SU-DHL-6 (cell line): ENCODE results near the gene NRG3.

Experiments
- H2AFZ ChIP-seq: fragments of 200-600 bp; sonication (generic); 2 replicates; pipeline ENCODE4 v1.6.1; 2014; ENCODE audit warnings: low read depth, mild to moderate bottlenecking, moderate library complexity, mixed read lengths, antibody characterized with exemption, low read length; ENCODE audit not compliant: severe bottlenecking
- H3F3A ChIP-seq: fragments of 200-600 bp; shearing (Covaris generic); 2 replicates; pipeline ENCODE4 v1.6.0; 2016; ENCODE audit warnings: antibody characterized with exemption, mild to moderate bottlenecking; ENCODE audit not compliant: insufficient read depth
- H3K27ac ChIP-seq: fragments of 200-600 bp; sonication (generic); 2 replicates; pipeline ENCODE4 v1.5.1; 2016; ENCODE audit warnings: low read depth, mild to moderate bottlenecking, low read length, moderate library complexity, mixed read lengths
- H3K27me3 ChIP-seq: fragments of 200-600 bp; sonication (generic), shearing (Covaris generic); 2 replicates; pipeline ENCODE4 v1.6.0; 2014; ENCODE audit warnings: mild to moderate bottlenecking, low read length
- H3K36me3 ChIP-seq: fragments of 200-600 bp; sonication (generic); 2 replicates; pipeline ENCODE4 v1.6.1; 2014; ENCODE audit warnings: mild to moderate bottlenecking, low read length, mixed read lengths
- H3K4me2 ChIP-seq: fragments of 300-600, 200-600 bp; shearing (Covaris generic), sonication (generic); 2 replicates; pipeline ENCODE4 v1.6.0; 2014; ENCODE audit warnings: low read length, low read depth, mild to moderate bottlenecking; ENCODE audit not compliant: poor library complexity, severe bottlenecking
- H3K4me3 ChIP-seq: fragments of 200-600 bp; sonication (generic); 2 replicates; pipeline ENCODE4 v1.5.1; 2014; ENCODE audit warnings: antibody characterized with exemption, low read length, mild to moderate bottlenecking, mixed read lengths; ENCODE audit not compliant: insufficient read depth, poor library complexity, severe bottlenecking
- H3K79me2 ChIP-seq: fragments of 200-600 bp; sonication (generic); 2 replicates; pipeline ENCODE4 v1.6.1; 2014; ENCODE audit warnings: mild to moderate bottlenecking, low read length, moderate library complexity; ENCODE audit not compliant: insufficient read depth
- H3K9ac ChIP-seq: fragments of 200-600 bp; sonication (generic); 2 replicates; pipeline ENCODE4 v1.7.0; 2014; ENCODE audit warnings: mild to moderate bottlenecking, low read length
- H3K9me2 ChIP-seq: fragments of 200-600 bp; sonication (generic); replicated peaks from 2 replicates; pipeline ENCODE4 v1.6.1; 2014; ENCODE audit warnings: low read length; ENCODE audit not compliant: insufficient read depth
- H3K9me3 ChIP-seq: fragments of 200-600 bp; sonication (generic); 2 replicates; pipeline ENCODE4 v1.6.1; 2014; ENCODE audit warnings: low read length, mixed read lengths; ENCODE audit not compliant: insufficient read depth
- H4K20me1 ChIP-seq: fragments of 200-600 bp; sonication (generic); 2 replicates; pipeline ENCODE4 v1.6.1; 2014; ENCODE audit warnings: low read depth, mild to moderate bottlenecking, antibody characterized with exemption, low read length, moderate library complexity, mixed read lengths
- EZH2phosphoT487 ChIP-seq: fragments of 200-600 bp; sonication (generic), shearing (Covaris generic); conservative IDR thresholded peaks from 2 replicates; pipeline ENCODE4 v1.6.1; 2018; ENCODE audit warnings: mild to moderate bottlenecking, antibody characterized with exemption, low read length, moderate library complexity, mixed read lengths
- TF ChIP-seq, protein P1 (sequence below): fragments of 200-600 bp; sonication (generic); IDR thresholded peaks from one replicate; pipeline ENCODE4 v1.5.1; 2017; ENCODE audit warnings: antibody characterized with exemption, mild to moderate bottlenecking, low read length, moderate library complexity; ENCODE audit not compliant: insufficient read depth, poor library complexity, severe bottlenecking

Gene NRG3

DNA sequence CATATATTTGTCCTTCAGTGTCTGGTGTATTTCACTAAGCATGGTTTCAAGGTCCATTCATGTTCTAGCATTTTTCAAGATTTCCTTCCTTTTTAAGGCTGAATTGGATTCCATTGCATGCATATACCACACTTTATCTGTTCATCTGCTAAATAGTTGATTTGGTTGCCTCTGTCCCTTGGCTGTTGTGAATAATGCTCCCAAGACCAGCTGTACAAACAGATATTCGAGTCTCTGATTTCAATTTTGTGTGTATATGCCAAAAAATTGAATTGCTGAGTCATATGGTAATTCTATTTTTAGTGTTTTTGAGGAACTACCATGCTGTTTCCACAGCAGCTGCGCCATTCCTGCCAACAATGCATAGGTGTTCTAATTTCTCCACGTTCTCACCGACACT lies 216.4 kb downstream of the NRG3 start:
- Histone ChIP-seq H3K27ac (no peak overlapping the region), H3K4me2 (no peak overlapping the region), H3F3A (no peaks in the 10 kb centered on the region), H3K9me3 (no peaks in the 10 kb centered on the region), H3K9me2 (no peaks in the 10 kb centered on the region), H2AFZ (no peak overlapping the region), H3K9ac (no peak overlapping the region), H3K36me3 (no peaks in the 10 kb centered on the region), H4K20me1 (no peaks in the 10 kb centered on the region), H3K79me2 (no peaks in the 10 kb centered on the region), H3K4me3 (no peak overlapping the region), H3K27me3 (no peaks in the 10 kb centered on the region)
- TF ChIP-seq, protein P1, sequence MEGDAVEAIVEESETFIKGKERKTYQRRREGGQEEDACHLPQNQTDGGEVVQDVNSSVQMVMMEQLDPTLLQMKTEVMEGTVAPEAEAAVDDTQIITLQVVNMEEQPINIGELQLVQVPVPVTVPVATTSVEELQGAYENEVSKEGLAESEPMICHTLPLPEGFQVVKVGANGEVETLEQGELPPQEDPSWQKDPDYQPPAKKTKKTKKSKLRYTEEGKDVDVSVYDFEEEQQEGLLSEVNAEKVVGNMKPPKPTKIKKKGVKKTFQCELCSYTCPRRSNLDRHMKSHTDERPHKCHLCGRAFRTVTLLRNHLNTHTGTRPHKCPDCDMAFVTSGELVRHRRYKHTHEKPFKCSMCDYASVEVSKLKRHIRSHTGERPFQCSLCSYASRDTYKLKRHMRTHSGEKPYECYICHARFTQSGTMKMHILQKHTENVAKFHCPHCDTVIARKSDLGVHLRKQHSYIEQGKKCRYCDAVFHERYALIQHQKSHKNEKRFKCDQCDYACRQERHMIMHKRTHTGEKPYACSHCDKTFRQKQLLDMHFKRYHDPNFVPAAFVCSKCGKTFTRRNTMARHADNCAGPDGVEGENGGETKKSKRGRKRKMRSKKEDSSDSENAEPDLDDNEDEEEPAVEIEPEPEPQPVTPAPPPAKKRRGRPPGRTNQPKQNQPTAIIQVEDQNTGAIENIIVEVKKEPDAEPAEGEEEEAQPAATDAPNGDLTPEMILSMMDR, result no peak
- no peak for TF ChIP-seq EZH2phosphoT487

DNA sequence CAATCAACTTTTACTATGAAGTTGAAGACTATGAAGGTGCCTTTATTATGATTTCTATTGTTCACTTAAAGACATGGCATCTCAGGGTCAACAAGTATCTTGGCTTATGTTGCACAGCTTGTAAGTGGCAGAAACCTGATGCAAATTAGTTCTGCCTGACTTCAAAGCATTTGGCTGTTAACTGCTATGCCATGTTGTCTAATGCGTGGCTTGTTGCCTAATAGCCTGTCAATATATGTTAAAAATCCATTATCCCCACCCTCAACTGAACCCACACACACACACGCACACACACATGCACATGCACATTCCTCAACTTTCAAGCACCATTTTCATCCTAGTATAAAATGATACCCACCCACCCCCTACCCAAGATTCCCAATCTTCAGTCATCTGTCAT lies 217.1 kb downstream of the NRG3 start:
- H3K9me3 ChIP-seq, result no peaks in the 10 kb centered on the region
- H3K9me2 ChIP-seq, result no peaks in the 10 kb centered on the region

DNA sequence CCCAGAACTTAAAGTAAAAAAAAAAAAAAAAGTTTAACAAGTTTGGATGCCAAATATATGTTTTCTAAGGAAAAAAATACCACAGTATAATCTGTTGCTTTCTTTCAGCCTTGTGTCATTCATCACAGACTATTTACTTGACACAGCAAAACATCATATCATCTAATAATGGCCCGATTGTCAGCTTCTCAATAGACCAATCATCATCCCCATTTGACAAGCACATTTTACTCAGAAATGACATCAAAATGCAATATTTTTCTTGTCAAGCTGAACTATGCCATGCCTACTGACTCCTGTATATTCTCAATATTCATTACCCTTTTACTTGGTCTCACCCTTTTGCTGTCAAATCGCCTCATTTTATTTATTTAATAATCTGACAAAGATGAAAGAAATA lies 249.7 kb downstream of the NRG3 start:
- H3K27ac ChIP-seq, result no peak overlapping the region
- H2AFZ ChIP-seq, result no peak overlapping the region
- H3F3A ChIP-seq, result no peaks in the 10 kb centered on the region
- no peaks in the 10 kb centered on the region for H3K9me2 ChIP-seq
- no peaks in the 10 kb centered on the region for H3K79me2 ChIP-seq
- no peaks in the 10 kb centered on the region for H3K36me3 ChIP-seq
- no peaks in the 10 kb centered on the region for H3K9me3 ChIP-seq
- TF ChIP-seq EZH2phosphoT487, result no peak
- no peak overlapping the region for H3K4me3 ChIP-seq
- no peaks in the 10 kb centered on the region for H4K20me1 ChIP-seq
- H3K27me3 ChIP-seq, result no peaks in the 10 kb centered on the region
- H3K9ac ChIP-seq, result no peak overlapping the region
- no peak overlapping the region for H3K4me2 ChIP-seq

More for the DNA sequence above, 217.1 kb downstream of the NRG3 start:
- Histone ChIP-seq H3K27ac (no peak overlapping the region), H3K36me3 (no peaks in the 10 kb centered on the region), H3K4me2 (no peak overlapping the region), H3K9ac (no peak overlapping the region), H4K20me1 (no peaks in the 10 kb centered on the region), H3F3A (no peaks in the 10 kb centered on the region), H3K4me3 (no peak overlapping the region), H3K27me3 (no peaks in the 10 kb centered on the region), H3K79me2 (no peaks in the 10 kb centered on the region), H2AFZ (no peak overlapping the region)
- TF ChIP-seq EZH2phosphoT487, result no peak
- TF ChIP-seq, protein P1, result no peak

DNA sequence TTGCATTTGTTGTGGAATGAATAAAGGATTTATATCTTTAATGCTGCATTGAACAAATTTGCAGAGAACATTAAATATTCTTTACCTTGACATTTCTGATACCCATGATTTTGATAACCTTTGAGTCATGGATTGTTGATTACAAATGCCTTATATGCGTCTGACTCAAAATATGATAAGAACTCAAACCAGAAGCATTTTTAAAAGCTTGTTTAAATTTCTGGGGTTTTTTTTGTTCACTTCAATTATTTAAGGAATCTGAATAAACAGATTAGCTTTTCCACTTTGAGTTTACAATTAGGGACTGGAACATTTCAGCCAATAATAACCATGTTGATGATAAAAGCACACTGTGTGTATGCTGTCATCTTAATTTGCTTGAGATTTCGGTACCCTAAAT lies 253.5 kb downstream of the NRG3 start:
- Histone ChIP-seq H3K9me2 (no peaks in the 10 kb centered on the region), H3K4me2 (no peak overlapping the region), H3F3A (no peaks in the 10 kb centered on the region), H2AFZ (no peak overlapping the region), H3K27ac (no peak overlapping the region), H3K9me3 (no peaks in the 10 kb centered on the region), H4K20me1 (no peaks in the 10 kb centered on the region), H3K79me2 (no peaks in the 10 kb centered on the region), H3K9ac (no peak overlapping the region), H3K4me3 (no peak overlapping the region), H3K36me3 (no peaks in the 10 kb centered on the region), H3K27me3 (no peaks in the 10 kb centered on the region)
- TF ChIP-seq, protein P1, result no peak
- TF ChIP-seq EZH2phosphoT487, result no peak
